Endothelial cell (in vitro differentiated cells): ENCODE results near the gene PLA2G4F. TPM values are rescaled to one million over a fixed set of nuclear protein-coding genes. Genes with fewer than 3 reads are reported as not detected.

Experiments
- DNase-seq: peaks from one replicate; pipeline ENCODE4 v3.0.0; 2021; ENCODE audit warnings: low spot score
- H3K27ac Mint-ChIP-seq: one replicate; pipeline ENCODE4 v1.8.0; 2021; ENCODE audit warnings: mixed read lengths, inconsistent platforms; ENCODE audit not compliant: unreplicated experiment
- H3K27me3 Mint-ChIP-seq: one replicate; pipeline ENCODE4 v1.8.0; 2021; ENCODE audit warnings: mild to moderate bottlenecking, moderate library complexity, mixed read lengths, inconsistent platforms; ENCODE audit not compliant: unreplicated experiment
- H3K36me3 Mint-ChIP-seq: one replicate; pipeline ENCODE4 v1.8.0; 2021; ENCODE audit warnings: mild to moderate bottlenecking, low read depth, mixed read lengths, inconsistent platforms; ENCODE audit not compliant: unreplicated experiment
- H3K4me1 Mint-ChIP-seq: one replicate; pipeline ENCODE4 v1.8.0; 2021; ENCODE audit warnings: mild to moderate bottlenecking, mixed read lengths, inconsistent platforms; ENCODE audit not compliant: unreplicated experiment
- H3K4me3 Mint-ChIP-seq: one replicate; pipeline ENCODE4 v1.8.0; 2021; ENCODE audit warnings: mild to moderate bottlenecking, mixed read lengths, inconsistent platforms; ENCODE audit not compliant: unreplicated experiment
- H3K9me3 Mint-ChIP-seq: one replicate; pipeline ENCODE4 v1.8.0; 2021; ENCODE audit warnings: mixed read lengths, inconsistent platforms; ENCODE audit not compliant: unreplicated experiment
- CTCF ChIP-seq: fragments of 200-600 bp; sonication (generic); IDR thresholded peaks from one replicate; pipeline ENCODE4 v1.5.0; 2021; ENCODE audit warnings: antibody characterized with exemption; ENCODE audit not compliant: unreplicated experiment
- total RNA-seq: library from RNA; stranded (reverse); fragmentation: NEBNext Ultra II Directional; extraction: Animal tissue kit (Norgen Biotek cat#: 25700); gene quantifications from one replicate; pipeline ENCODE4 v1.2.1, GENCODE V29; 2021; ENCODE audit not compliant: unreplicated experiment

The PLA2G4F gene
- total RNA-seq, 1 donor from 2014 or later, result not detected

- Mint-ChIP-seq H3K36me3 (peaks cover 65% of the 10 kb centered on the region), H3K4me3 (no peak overlapping the region), H3K9me3 (no peaks in the 10 kb centered on the region), H3K4me1 (peaks cover under 1% of the 10 kb centered on the region), H3K27me3 (no peaks in the 10 kb centered on the region), H3K27ac (no peak overlapping the region)
- no peak for TF ChIP-seq CTCF
- DNase-seq, result no peak
Measured at GRCh38 chr15:42166225-42166940, 9.9 kb upstream of the PLA2G4F start.

- Mint-ChIP-seq H3K4me1 (no peaks in the 10 kb centered on the region), H3K27ac (no peak overlapping the region), H3K27me3 (no peaks in the 10 kb centered on the region), H3K9me3 (no peaks in the 10 kb centered on the region), H3K36me3 (peaks cover 67% of the 10 kb centered on the region), H3K4me3 (no peak overlapping the region)
- DNase-seq, result no peak
- no peak for TF ChIP-seq CTCF
Measured at GRCh38 chr15:42165106-42165505, 8.7 kb upstream of the PLA2G4F start.

- Mint-ChIP-seq H3K4me3 (no peak overlapping the region), H3K27me3 (peaks cover 1% of the 10 kb centered on the region), H3K4me1 (peaks cover under 1% of the 10 kb centered on the region), H3K27ac (no peak overlapping the region), H3K36me3 (peaks cover 69% of the 10 kb centered on the region), H3K9me3 (no peaks in the 10 kb centered on the region)
- TF ChIP-seq CTCF, result no peak
- DNase-seq, result no peak
Measured at GRCh38 chr15:42163947-42164550, 7.6 kb upstream of the PLA2G4F start.

GRCh38 chr15:42163291-42163690 is 6.9 kb upstream of the PLA2G4F start:
- Mint-ChIP-seq H3K27ac (no peak overlapping the region), H3K4me1 (peaks cover 6% of the 10 kb centered on the region), H3K27me3 (peaks cover 2% of the 10 kb centered on the region), H3K36me3 (peaks cover 77% of the 10 kb centered on the region), H3K9me3 (no peaks in the 10 kb centered on the region), H3K4me3 (peak overlapping the region; percentile 76)
- DNase-seq, result no peak
- TF ChIP-seq CTCF, result no peak

- H3K27ac Mint-ChIP-seq, result no peak overlapping the region
- H3K27me3 Mint-ChIP-seq, result peaks cover 4% of the 10 kb centered on the region
- TF ChIP-seq CTCF, result no peak
- no peak overlapping the region for H3K4me3 Mint-ChIP-seq
- no peak for DNase-seq
- peaks cover 54% of the 10 kb centered on the region for H3K36me3 Mint-ChIP-seq
- peaks cover 6% of the 10 kb centered on the region for H3K4me1 Mint-ChIP-seq
- H3K9me3 Mint-ChIP-seq, result no peaks in the 10 kb centered on the region
Measured at GRCh38 chr15:42160136-42160535, 3.7 kb upstream of the PLA2G4F start.
